Measurements from ENCODE around the gene PAMR1. TPM values are rescaled to one million over a fixed set of nuclear protein-coding genes. Genes with fewer than 3 reads are reported as not detected.

PAMR1 gene
- total RNA-seq, 6 experiments from 2014 or later: 2.0 to 4.2 (median 2.8) TPM

DNA sequence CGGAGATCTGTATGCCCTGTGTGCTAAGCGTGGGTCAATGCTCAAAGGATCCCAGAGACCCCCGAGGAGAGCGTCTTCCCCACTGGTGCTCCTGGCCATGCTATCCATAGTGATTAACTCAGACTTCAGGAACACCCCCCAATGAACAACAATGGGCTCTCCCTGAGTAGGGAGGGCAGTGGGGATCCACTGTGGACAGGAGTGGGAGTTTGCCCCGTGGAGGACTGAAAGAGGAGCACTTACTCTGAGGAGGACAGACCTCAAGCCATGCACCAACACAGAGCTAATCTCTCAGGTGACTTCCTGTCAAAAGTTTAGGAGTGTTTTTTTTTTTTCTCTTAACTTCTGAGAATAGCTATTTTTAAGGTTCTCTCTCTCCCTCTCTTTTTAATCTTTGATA is 130.5 kb downstream of the PAMR1 start:
- TF ChIP-seq CTCF (IDR thresholded peaks at IDR 0.05) (no peak), POLR2A (IDR thresholded peaks at IDR 0.05) (no peak)
- no peak for DNase-seq
- intact Hi-C loops (cut with DNase I): loop anchor here in 1 of 2 donors (10.0 kb wide), 2 partner anchors 150 to 460 kb away; no protein-coding TSS in a partner anchor
- no peak overlapping the region for H3K27ac ChIP-seq
- no peak for ATAC-seq
- H3K27me3 ChIP-seq: no peaks in the 10 kb centered on the region
- H3K4me1 ChIP-seq: peaks cover 0 to 18% (median 10%) of the 10 kb centered on the region in 4 donors
- H3K9me3 ChIP-seq: no peaks in the 10 kb centered on the region
- H3K36me3 ChIP-seq: no peaks in the 10 kb centered on the region
- no CpG with 5 or more reads among the region's 5 CpGs for WGBS (ENCODE audit: insufficient coverage, low coverage, low lambda C conversion rate, missing lambda C conversion rate)
- H3K4me3 ChIP-seq: no peak overlapping the region

GRCh38 chr11:35393098-35393497 is 132.3 kb downstream of the PAMR1 start:
- no peak overlapping the region for H3K27ac ChIP-seq
- 62% methylated on average over 2 of the region's 4 CpGs for WGBS (ENCODE audit: insufficient coverage, low coverage, low lambda C conversion rate, missing lambda C conversion rate)
- no peaks in the 10 kb centered on the region for H3K27me3 ChIP-seq
- intact Hi-C loops (cut with DNase I): loop anchor here in 1 of 2 donors (10.0 kb wide), 2 partner anchors 148 to 458 kb away; no protein-coding TSS in a partner anchor
- no peak overlapping the region for H3K4me3 ChIP-seq
- TF ChIP-seq POLR2A (IDR thresholded peaks at IDR 0.05) (no peak), CTCF (IDR thresholded peaks at IDR 0.05) (no peak)
- H3K36me3 ChIP-seq: no peaks in the 10 kb centered on the region
- DNase-seq (no peak), ATAC-seq (no peak)
- H3K4me1 ChIP-seq: peaks cover 0 to 18% (median 10%) of the 10 kb centered on the region in 4 donors
- no peaks in the 10 kb centered on the region for H3K9me3 ChIP-seq

DNA sequence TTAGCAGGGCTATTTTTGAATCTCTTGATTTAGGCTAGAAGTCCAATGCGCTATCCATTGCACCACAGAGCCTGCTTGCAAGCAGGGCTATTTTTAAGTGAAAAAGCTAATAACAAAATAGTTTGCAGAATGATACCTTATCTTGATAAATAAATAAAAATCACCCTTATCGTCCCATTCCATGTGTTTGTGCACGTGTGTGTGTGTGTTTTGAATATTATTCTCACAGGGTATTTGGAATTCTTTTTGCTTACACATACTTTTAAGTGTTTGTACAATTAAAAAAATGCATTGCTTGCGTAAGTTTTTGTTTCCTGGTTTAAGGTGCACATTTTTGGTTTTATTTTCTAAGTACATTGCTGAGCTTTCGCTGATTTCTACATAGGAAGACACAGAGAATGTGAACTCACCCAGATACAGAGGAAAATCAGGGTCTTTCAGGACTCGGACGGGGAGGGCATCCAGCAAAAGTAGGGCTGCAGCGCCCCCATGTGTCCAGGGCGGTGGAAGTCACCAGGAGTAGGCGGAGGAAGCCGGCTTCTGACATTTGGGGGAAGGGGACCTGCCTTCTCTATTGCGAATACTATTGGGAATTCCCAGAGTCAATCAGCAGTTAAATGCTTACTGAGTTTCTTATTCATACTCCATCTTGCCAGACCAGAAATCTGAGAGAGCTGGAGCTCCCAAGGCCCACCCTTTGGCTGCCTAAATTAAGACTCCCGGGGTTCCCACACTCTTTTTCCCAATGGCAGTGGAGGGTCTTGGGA is 133.3 kb downstream of the PAMR1 start:
- ATAC-seq (peak; percentile 84 to 89 (median 85)), DNase-seq (peak; percentile 85 to 91 (median 87))
- TF ChIP-seq CTCF (IDR thresholded peaks at IDR 0.05) (peak; percentile 87 to 96 (median 92)), POLR2A (IDR thresholded peaks at IDR 0.05) (no peak)
- H3K4me3 ChIP-seq: peak overlapping the region in 2 of 3 donors; percentile 9 to 23
- peaks cover 0 to 18% (median 10%) of the 10 kb centered on the region in 4 donors for H3K4me1 ChIP-seq
- peak overlapping the region; percentile 83 to 96 (median 94) for H3K27ac ChIP-seq
- intact Hi-C loops (cut with DNase I): loop anchor here in 1 of 2 donors (10.0 kb wide), 2 partner anchors 147 to 457 kb away; no protein-coding TSS in a partner anchor
- H3K27me3 ChIP-seq: no peaks in the 10 kb centered on the region
- H3K36me3 ChIP-seq: no peaks in the 10 kb centered on the region
- no peaks in the 10 kb centered on the region for H3K9me3 ChIP-seq
- 5% methylated on average over 12 of the region's 13 CpGs for WGBS (ENCODE audit: insufficient coverage, low coverage, low lambda C conversion rate, missing lambda C conversion rate)

DNA sequence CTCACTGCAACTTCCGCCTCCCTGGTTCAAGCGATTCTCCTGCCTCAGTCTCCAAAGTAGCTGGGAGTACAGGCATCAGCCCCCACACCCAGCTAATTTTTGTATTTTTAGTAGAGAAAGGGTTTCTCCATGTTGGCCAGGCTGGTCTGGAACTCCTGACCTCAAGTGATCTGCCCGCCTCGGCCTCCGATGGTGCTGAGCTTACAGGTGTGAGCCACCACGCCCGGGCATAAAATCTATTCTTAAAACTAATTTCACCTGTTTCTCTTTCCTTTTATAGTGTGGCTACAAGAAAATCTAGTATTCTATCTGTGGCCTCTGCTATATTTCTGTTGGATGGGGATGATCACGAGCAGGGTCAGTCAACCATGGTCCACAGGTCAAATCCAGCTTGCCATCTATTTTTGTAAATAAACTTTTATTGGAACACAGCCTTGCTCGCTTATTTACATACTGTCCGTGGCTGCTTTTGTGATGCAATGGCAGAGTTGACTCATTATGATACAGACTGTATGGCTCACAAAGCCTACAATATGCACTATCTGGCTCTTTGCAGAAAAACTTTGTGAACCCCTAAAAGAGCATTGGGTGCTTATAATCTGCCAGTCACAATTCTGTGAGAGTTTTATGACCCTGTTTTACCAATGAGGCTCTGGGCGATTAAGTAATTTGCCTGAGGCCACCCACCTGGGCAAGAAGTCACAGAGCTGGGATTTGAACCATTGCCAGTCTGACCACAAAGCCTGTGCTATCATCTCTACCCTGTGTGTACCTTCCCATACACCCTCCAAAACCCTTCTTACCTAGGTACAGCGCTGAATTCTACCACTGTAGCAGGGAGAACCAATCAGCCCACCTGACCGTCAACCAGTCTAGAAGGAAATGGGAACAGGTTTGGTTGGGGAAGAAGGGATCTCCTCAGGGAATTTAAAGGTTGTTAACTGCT is 134.4 kb downstream of the PAMR1 start:
- Histone ChIP-seq H3K4me1 (peaks cover 0 to 18% (median 10%) of the 10 kb centered on the region in 4 donors), H3K27me3 (no peaks in the 10 kb centered on the region), H3K9me3 (no peaks in the 10 kb centered on the region), H3K4me3 (peak overlapping the region in 2 of 3 donors; percentile 9 to 23), H3K36me3 (no peaks in the 10 kb centered on the region), H3K27ac (peak overlapping the region; percentile 83 to 96 (median 94))
- WGBS (ENCODE audit: insufficient coverage, low coverage, low lambda C conversion rate, missing lambda C conversion rate): 32% methylated on average over 13 of the region's 13 CpGs
- DNase-seq (peak; percentile 32 to 77 (median 60)), ATAC-seq (peak; percentile 80 to 90 (median 86))
- intact Hi-C loops (cut with DNase I): loop anchor here in 1 of 2 donors (10.0 kb wide), 2 partner anchors 146 to 456 kb away; no protein-coding TSS in a partner anchor
- no peak for TF ChIP-seq CTCF (IDR thresholded peaks at IDR 0.05)
- TF ChIP-seq POLR2A (IDR thresholded peaks at IDR 0.05): no peak

Data from right lobe of liver (tissue), 6 donors.